Adipose tissue (tissue), 3 donors: ENCODE results near the gene FPR1. TPM values are rescaled to one million over a fixed set of nuclear protein-coding genes. Genes with fewer than 3 reads are reported as not detected.
"Not testable (repeated sequence)": the region's sequence is repeated elsewhere in the genome, so short reads cannot be mapped to it uniquely, and the experiment has no call there.

Source experiments
- H3K27ac ChIP-seq: one replicate; pipeline ENCODE4 v1.5.1; 2013; ENCODE audit warnings: low read depth, low read length
- WGBS, 3 donors: extraction: QIAGEN DNeasy Blood & Tissue Kit; methylation state at CpG; one replicate each; pipeline ENCODE4 v1.1.7; 2013; 5-methylcytosine and 5-hydroxymethylcytosine counted together
- polyA plus RNA-seq, 3 donors: library from polyadenylated mRNA; stranded (reverse); fragments of 200-250 nt; gene quantifications; one replicate each; pipeline ENCODE4 v1.2.3, GENCODE V29; 2013
- donor health status: healthy with polysubstance abuse.
- donor health status: Bipolar disorder and iron deficiency.
- donor health status: healthy.

FPR1 gene
- polyA plus RNA-seq, 3 donors = 4.4 to 59.0 (median 27.8) TPM

DNA sequence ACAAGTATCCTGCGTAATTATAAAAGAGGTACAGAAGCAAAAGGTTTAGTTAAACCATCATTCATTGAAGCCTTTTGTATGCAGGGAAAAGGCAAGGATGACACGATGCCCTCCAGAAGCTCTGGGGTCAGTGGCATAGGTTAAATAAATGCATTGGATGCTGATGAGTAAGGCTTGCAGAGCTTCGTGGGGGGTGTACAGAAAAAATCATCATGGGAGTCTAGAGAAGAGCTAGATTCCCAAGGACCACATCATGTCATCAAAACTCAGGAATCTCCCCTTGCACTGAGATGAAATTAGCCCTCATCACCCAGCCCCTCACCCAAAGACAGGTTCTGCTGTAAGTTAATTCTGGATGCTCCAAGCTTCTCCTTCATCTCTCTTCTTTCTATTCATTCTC is 8.3 kb downstream of the FPR1 start:
- 77 to 84% (median 84%) methylated on average over 3 of the region's 3 CpGs for WGBS, 3 donors
- H3K27ac ChIP-seq = no peak overlapping the region

DNA sequence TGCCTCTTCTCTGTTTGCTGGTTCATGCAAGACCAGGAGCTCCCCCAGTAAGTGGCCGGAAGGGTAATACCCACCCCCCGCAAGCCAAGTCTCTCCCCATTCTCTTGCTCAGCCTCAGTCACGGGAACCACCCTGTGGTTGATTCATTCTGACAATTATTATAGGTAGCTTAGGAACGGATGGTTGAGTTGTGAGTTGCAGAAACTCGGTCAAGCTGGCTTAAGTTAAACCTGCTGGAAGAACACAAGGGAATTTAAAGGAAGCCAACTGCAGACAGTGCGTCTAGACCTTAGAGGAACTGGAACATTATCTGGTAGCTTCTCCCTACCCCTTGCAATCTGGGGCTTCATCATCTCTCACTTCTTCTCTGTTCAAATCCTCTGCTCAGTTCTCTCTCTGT is 8.9 kb downstream of the FPR1 start:
- WGBS, 3 donors = 52 to 60% (median 55%) methylated on average over 6 of the region's 6 CpGs
- no peak overlapping the region for H3K27ac ChIP-seq

DNA sequence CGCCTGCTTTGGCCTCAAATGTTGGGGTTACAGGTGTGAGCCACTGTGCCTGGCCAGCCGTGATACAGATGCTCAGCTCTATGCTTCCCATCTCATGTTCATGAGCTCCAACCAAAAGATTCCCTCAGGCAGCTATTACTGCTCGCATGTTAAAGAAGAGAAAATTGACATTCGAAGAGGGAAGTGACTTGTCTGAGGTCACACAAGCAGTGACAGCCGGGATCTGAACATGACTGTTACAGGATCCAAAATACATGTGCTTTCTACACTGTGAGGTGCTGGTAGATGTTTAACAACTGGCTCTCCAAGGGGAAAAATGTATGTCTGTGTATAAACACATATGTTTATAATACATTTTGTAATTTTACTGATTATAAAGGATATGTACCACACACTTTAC is 11.3 kb downstream of the FPR1 start:
- WGBS, 3 donors = 60 to 75% (median 74%) methylated on average over 5 of the region's 5 CpGs

DNA sequence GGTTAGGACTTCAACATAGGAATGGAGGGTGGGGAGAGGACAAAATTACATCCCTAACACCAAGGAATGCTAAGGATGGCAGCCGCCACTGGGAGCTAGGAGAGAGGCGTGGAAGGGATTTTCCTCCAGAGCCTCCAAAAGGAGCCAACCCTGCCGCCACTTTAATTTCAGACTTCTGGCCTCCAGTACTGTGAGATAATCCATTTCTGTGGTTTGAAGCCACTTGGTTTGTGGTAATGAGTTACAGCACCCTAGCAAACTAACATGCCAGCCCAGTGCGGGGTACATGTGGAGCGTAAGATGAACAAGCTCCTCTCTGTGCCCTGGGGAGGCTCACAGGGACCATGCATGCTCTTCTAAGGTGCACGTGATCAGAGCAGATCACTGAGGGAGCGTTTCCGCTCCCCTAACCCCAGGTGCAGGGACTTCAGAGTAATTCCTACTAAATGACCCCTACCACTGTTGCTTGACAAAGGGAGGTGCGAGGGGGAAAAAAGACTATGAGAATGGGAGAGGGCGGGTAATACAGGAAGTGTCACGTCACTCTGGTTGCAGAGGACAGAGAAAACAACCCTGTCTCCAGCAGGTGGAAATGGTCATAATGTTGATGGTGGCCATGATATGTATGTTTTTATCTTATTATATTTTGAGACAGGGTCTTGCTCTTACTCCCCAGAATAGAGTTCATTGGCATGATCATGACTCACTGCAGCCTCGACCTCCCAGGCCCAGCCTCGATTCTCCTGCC is 12.0 kb downstream of the FPR1 start:
- H3K27ac ChIP-seq = no peak overlapping the region
- 65 to 69% (median 69%) methylated on average over 13 of the region's 13 CpGs for WGBS, 3 donors

More for the DNA sequence above, 11.3 kb downstream of the FPR1 start:
- H3K27ac ChIP-seq = no peak overlapping the region

DNA sequence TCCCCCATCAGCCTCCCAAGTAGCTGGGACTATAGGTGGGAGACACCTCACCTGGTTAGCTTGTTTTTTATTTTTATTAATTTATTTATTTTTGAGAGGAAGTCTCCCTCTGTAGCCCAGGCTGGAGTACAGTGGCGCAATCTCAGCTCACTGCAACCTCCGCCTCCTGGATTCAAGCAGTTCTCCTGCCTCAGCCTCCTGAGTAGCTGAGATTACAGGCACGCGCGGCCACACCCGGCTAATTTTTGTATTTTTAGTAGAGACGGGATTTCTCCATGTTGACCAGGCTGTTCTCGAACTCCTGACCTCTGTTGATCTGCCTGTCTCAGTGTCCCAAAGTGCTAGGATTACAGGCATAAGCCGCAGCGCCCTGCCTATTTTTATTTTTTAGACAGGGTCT is 13.2 kb downstream of the FPR1 start:
- H3K27ac ChIP-seq = not testable (repeated sequence)
- WGBS, 3 donors = 78 to 88% (median 85%) methylated on average over 10 of the region's 10 CpGs

DNA sequence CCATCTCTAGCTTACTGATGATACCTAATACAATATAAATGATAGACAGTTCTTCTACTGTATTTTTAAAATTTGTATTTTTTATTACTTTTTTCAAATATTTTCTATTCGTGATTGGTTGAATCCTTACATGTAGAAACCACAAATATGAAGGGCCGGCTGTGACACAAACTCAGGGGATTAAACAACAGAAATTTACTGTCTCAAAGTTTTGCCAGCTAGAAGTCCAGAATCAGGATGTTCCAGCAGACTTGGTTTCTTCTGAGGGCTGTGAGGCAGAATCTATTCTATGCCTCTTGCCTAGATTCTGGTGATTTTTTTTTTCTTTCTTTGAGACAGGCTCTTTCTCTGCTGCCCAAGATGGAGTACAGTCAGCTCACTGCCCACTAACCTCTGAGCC is 13.8 kb downstream of the FPR1 start:
- 69 to 71% (median 71%) methylated on average over 2 of the region's 2 CpGs for WGBS, 3 donors
- H3K27ac ChIP-seq = no peak overlapping the region

- 83 to 98% (median 96%) methylated on average over 3 of the region's 3 CpGs for WGBS, 3 donors
- no peak overlapping the region for H3K27ac ChIP-seq
These were observed 14.3 kb downstream of the FPR1 start for GRCh38 chr19:51737389-51737788.

DNA sequence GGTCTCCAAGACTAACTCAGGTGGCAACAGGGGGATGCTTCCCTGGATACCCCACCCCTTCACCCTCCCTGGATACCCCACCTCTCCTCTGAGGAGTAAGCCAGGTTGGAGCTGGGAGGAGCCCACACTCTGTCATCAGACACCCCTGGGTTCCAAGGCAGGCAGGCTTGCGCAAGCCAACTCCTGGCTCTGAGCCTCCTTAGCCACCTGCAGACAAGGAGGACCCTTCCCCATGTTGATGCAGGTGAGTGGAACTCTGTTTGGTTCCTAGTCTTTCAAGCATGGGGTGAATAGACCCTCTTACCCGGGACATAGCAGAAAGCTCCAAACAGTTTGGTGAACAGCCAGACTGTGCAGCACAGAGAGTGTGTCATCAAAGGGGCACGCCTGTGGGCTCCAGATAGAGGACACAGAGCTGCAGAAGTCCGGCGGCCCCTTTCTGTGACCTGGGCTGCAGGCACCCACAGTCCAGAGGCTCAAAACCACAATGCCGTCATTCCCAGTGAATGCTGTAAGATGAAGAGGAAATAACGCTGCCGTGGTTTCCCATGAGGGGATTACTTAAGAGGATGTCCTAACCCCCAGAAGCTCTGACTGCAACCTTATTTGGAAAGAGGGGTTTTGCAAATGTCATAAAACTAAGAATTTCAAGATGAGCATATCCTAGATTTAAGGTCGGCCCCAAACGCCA is 15.8 kb downstream of the FPR1 start:
- H3K27ac ChIP-seq = no peak overlapping the region
- 33 to 62% (median 35%) methylated on average over 10 of the region's 10 CpGs for WGBS, 3 donors

DNA sequence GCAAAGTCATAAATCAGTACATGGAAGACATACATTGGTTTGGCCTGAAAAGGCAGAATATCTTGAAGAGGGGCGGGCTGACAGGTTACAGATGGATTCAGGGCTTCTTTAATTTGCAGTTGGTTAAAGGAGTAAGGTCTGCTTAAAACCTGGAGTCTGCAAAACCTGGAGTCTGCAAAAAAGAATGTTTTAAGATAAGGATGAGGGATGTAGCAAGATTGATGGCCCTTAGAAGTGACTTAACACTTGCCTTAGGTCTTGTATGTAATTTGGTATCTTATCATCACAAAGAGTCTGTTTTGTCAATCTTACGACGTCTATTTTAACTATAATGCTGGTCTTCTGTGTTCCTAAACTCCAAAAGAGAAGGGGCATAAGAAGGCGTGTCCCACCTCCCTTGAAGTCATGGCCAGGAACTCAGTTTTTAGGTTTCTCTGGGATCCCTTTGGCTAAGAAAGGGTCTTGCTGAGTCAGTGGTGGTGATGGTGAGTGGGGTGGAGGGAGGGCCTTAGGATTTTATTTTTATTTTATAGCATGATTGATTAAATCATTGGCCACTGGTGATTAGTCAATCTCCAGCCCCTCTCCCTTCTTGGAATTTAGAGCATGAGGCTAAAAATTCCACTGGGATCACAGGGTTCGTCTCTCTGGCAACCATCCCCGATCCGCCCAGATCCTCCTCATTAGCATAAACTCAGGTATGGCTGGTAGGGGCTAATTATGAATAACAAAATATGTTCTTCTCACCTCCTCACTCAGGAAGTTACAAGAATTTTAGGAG is 17.7 kb downstream of the FPR1 start:
- WGBS, 3 donors = 50 to 63% (median 58%) methylated on average over 7 of the region's 7 CpGs
- no peak overlapping the region for H3K27ac ChIP-seq

- no peak overlapping the region for H3K27ac ChIP-seq
- WGBS, 3 donors = 39 to 73% (median 54%) methylated on average over 2 of the region's 2 CpGs
These were observed 21.9 kb downstream of the FPR1 start for GRCh38 chr19:51729781-51730180.

GRCh38 chr19:51727349-51727880 is 24.3 kb downstream of the FPR1 start:
- WGBS, 3 donors = 76 to 85% (median 79%) methylated on average over 7 of the region's 7 CpGs
- H3K27ac ChIP-seq = no peak overlapping the region

DNA sequence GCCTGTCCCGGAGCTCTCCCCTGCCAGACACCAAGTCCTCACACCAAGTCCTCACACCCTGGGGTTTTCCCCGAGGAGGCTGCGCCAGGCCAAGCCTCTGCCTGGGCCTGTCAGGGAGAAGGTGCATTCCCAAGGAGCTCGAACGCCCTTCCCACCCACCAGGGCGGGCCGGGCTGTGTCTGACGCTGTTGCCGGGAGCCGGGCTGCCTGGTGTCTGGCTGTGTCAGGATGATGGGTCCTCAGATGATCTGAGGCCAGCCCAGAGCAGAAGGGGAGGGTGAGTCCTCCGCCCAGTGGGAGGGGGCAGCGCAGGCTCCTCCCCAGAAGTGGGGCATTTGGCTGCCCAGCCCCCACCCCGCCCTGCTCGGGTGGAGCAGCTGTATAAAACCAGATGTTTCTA is 25.6 kb downstream of the FPR1 start:
- WGBS, 3 donors = 30 to 40% (median 39%) methylated on average over 12 to 14 of the region's 14 CpGs
- no peak overlapping the region for H3K27ac ChIP-seq

GRCh38 chr19:51724543-51724942 is 27.1 kb downstream of the FPR1 start:
- no peak overlapping the region for H3K27ac ChIP-seq

GRCh38 chr19:51722492-51722891 is 29.2 kb downstream of the FPR1 start:
- 55 to 80% (median 79%) methylated on average over 2 of the region's 2 CpGs for WGBS, 3 donors
- H3K27ac ChIP-seq = no peak overlapping the region

More at GRCh38 chr19:51724543-51724942, 27.1 kb downstream of the FPR1 start:
- WGBS, 3 donors = 37 to 47% (median 38%) methylated on average over 15 of the region's 15 CpGs

DNA sequence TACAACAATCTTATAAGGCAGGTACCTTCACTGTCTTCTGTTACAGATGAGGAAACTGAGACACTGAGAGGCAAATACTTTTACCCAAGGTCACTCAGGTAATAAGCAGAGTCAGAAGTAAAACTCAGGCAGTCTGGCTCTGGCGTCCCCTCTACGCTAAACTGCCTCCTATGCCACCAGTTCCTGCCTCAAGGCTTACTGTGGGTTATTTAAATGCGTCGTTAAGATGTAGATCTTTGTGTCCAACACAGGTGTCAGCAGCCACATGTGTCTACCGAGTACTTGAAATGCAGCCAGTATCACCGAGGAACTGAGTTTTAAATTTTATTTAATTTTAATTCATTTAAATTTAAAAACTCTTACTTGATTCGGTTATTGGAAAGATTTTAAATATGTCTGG is 29.8 kb downstream of the FPR1 start:
- no peak overlapping the region for H3K27ac ChIP-seq
- 54 to 83% (median 82%) methylated on average over 7 of the region's 7 CpGs for WGBS, 3 donors

DNA sequence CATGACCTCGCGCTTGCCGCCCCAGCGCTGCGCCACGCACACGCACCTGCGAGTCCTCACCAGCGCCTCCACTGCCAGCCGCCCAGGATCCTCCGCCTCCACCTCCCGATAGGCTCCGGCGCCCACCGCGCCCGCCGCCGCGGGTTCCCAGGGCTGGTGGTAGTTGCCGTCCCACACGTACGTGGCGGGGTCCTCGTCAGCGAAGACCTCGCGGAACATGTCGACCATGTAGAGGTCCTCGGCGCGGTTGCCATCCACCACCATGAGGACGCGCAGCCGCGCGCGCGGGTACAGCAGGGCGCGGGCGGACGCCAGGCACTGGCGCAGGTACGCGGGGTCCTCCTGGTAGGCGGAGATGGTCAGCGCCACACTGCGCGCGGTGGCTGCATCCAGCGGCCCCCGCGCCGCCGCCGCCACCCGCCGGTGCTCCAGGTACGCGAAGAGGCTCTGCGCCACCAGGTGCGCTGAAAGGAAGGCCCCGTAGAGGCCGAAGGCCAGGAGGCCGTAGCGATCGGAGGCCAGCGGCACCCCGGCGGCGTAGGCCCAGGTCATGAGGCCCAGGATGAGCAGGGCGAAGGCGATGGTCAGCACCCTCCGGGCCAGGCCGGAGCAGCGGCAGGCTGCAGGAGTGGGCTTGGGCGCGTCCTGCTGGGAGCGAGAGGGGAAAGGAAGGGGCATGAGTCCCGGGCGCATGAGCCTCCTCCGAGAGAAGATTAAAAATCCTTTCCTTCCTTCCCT is 32.3 kb downstream of the FPR1 start:
- no peak overlapping the region for H3K27ac ChIP-seq
- WGBS, 3 donors = 1 to 12% (median 12%) methylated on average over 72 to 83 of the region's 83 CpGs

DNA sequence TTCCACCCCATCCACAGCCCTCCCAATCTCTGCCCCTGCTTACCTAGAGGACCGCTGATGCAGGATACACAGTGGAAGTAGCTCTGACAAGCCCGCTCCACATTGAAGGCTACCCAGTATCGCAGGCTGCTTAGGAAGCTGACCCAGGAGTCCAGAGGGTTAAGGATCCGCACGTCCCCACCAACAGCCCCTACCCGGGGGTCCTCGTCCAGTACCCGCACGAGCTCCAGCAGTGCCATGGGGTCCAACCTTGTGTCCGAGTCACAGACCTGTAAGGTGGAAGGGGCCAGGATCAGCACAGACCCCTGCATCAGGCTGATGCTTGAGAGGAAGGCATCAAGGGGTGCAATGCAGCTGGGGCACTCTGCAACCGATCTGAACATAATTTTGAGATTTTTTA is 34.8 kb downstream of the FPR1 start:
- no peak overlapping the region for H3K27ac ChIP-seq
- WGBS, 3 donors = 71 to 89% (median 87%) methylated on average over 11 of the region's 11 CpGs

DNA sequence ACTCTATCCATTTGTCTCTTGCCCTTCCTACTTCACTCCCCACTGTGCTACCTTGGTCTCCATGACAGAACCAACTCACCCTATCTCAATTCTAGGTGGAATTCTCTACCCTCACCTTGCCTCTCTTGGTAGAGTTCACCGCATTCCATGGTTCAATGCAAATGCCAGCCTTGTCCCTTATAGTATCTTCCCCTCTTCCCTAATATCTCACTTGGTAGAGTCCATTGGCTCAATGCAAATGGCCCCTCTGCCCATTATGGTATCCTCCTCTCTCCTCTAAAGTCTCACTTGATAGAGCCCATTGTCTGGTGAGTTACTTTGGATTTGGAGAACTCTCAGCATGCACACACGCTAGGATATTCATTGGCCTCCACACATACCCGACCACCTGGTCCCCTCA is 35.8 kb downstream of the FPR1 start:
- H3K27ac ChIP-seq = no peak overlapping the region
- 61 to 98% (median 90%) methylated on average over 3 of the region's 3 CpGs for WGBS, 3 donors
